MM.1S (cell line): ENCODE measurements around the gene HPGDS.
A peak's percentile ranks its signal among the peaks of the same experiment; 100 is the strongest.

ENCODE experiments used
- DNase-seq: peaks from one replicate; pipeline ENCODE4 v3.0.0-alpha.2; 2015
- H2AFZ ChIP-seq: fragments of 300-600 bp; sonication (generic); 2 replicates; pipeline ENCODE4 v1.6.0; 2016; ENCODE audit warnings: antibody characterized with exemption, low read length
- H3F3A ChIP-seq: fragments of 300-600 bp; sonication (generic); 2 replicates; pipeline ENCODE4 v1.6.1; 2016; ENCODE audit warnings: mild to moderate bottlenecking, antibody characterized with exemption, low read length, moderate library complexity, mixed read lengths; ENCODE audit not compliant: insufficient read depth
- H3K27ac ChIP-seq: fragments of 300-600 bp; sonication (generic); 2 replicates; pipeline ENCODE4 v1.5.1; 2016; ENCODE audit warnings: mild to moderate bottlenecking, low read length
- H3K27me3 ChIP-seq: fragments of 300-600 bp; sonication (generic); replicated peaks from 2 replicates; pipeline ENCODE4 v1.6.0; 2016; ENCODE audit warnings: low read length; ENCODE audit not compliant: insufficient read depth
- H3K36me3 ChIP-seq: fragments of 300-600 bp; sonication (generic); replicated peaks from 2 replicates; pipeline ENCODE4 v1.6.1; 2016; ENCODE audit warnings: mild to moderate bottlenecking, low read length, mixed read lengths; ENCODE audit not compliant: insufficient read depth
- H3K4me1 ChIP-seq: fragments of 300-600 bp; sonication (generic); 2 replicates; pipeline ENCODE4 v1.6.1; 2016; ENCODE audit warnings: low read length, mixed read lengths
- H3K4me2 ChIP-seq: fragments of 300-600 bp; sonication (generic); 2 replicates; pipeline ENCODE4 v1.6.0; 2016; ENCODE audit warnings: low read depth, low read length
- H3K4me3 ChIP-seq: fragments of 300-600 bp; sonication (generic); 2 replicates; pipeline ENCODE4 v1.5.1; 2016; ENCODE audit warnings: low read length, mixed read lengths
- H3K79me2 ChIP-seq: fragments of 300-600 bp; sonication (generic); 2 replicates; pipeline ENCODE4 v1.6.1; 2016; ENCODE audit warnings: mixed run types, low read length, mixed read lengths
- H3K9ac ChIP-seq: fragments of 300-600 bp; sonication (generic); 2 replicates; pipeline ENCODE4 v1.6.1; 2016; ENCODE audit warnings: low read length, mixed read lengths
- H3K9me2 ChIP-seq: fragments of 300-600 bp; sonication (generic); replicated peaks from 2 replicates; pipeline ENCODE4 v1.6.1; 2016; ENCODE audit warnings: mild to moderate bottlenecking, low read length, mixed read lengths; ENCODE audit not compliant: insufficient read depth
- H3K9me3 ChIP-seq: fragments of 300-600 bp; sonication (generic); replicated peaks from 2 replicates; pipeline ENCODE4 v1.6.1; 2016; ENCODE audit warnings: mild to moderate bottlenecking, low read length, mixed read lengths; ENCODE audit not compliant: insufficient read depth
- H4K20me1 ChIP-seq: fragments of 300-600 bp; sonication (generic); 2 replicates; pipeline ENCODE4 v1.6.1; 2016; ENCODE audit warnings: mild to moderate bottlenecking, low read length, moderate library complexity, mixed read lengths; ENCODE audit not compliant: insufficient read depth
- EZH2 ChIP-seq: fragments of 300-600 bp; sonication (generic); optimal IDR thresholded peaks from 2 replicates; pipeline ENCODE3; 2017; ENCODE audit warnings: low read depth, mild to moderate bottlenecking, antibody characterized with exemption, low read length, mixed read lengths
- EZH2phosphoT487 ChIP-seq: fragments of 300-600 bp; sonication (generic); IDR thresholded peaks from 2 replicates; pipeline ENCODE4 v1.6.1; 2018; ENCODE audit warnings: antibody characterized with exemption, low read length
- TF ChIP-seq, protein P1 (sequence below): fragments of 300-600 bp; sonication (generic); IDR thresholded peaks from 2 replicates; pipeline ENCODE4 v1.5.1; 2016; ENCODE audit warnings: antibody characterized with exemption, low read length, mixed read lengths

HPGDS gene

DNA sequence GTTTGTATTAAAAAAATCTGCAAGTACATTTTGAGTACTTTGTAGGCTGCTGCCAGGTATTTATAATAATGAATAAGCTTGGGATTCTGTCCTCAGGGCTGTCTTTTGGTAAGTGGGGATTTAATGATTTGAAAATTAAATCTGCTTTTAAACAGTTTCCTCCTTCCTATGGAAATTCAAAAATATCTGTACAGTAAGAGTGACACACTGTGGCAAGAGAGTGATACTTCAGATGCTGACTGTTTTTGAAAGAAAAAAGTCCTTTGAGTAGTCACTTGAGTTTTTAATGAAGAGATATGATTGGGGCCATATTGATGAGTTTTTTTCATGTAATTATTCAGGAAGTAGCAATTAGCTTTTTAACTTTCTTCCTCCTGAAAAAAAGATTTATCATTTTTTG, 85.8 kb downstream of the HPGDS start:
- no peaks in the 10 kb centered on the region for H3K36me3 ChIP-seq
- H3K27ac ChIP-seq = no peak overlapping the region
- H3F3A ChIP-seq = no peaks in the 10 kb centered on the region
- no peaks in the 10 kb centered on the region for H4K20me1 ChIP-seq
- H3K27me3 ChIP-seq = no peaks in the 10 kb centered on the region
- DNase-seq = peak; percentile 17
- H3K9ac ChIP-seq = no peak overlapping the region
- TF ChIP-seq EZH2phosphoT487 (no peak), EZH2 (no peak)
- TF ChIP-seq, protein P1, sequence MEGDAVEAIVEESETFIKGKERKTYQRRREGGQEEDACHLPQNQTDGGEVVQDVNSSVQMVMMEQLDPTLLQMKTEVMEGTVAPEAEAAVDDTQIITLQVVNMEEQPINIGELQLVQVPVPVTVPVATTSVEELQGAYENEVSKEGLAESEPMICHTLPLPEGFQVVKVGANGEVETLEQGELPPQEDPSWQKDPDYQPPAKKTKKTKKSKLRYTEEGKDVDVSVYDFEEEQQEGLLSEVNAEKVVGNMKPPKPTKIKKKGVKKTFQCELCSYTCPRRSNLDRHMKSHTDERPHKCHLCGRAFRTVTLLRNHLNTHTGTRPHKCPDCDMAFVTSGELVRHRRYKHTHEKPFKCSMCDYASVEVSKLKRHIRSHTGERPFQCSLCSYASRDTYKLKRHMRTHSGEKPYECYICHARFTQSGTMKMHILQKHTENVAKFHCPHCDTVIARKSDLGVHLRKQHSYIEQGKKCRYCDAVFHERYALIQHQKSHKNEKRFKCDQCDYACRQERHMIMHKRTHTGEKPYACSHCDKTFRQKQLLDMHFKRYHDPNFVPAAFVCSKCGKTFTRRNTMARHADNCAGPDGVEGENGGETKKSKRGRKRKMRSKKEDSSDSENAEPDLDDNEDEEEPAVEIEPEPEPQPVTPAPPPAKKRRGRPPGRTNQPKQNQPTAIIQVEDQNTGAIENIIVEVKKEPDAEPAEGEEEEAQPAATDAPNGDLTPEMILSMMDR = no peak; the same call in 1 of the 2 replicates
- H3K4me3 ChIP-seq = no peak overlapping the region
- H3K9me3 ChIP-seq = no peaks in the 10 kb centered on the region
- no peaks in the 10 kb centered on the region for H3K79me2 ChIP-seq
- H3K4me1 ChIP-seq = no peaks in the 10 kb centered on the region
- H3K4me2 ChIP-seq = no peak overlapping the region
- H2AFZ ChIP-seq = no peak overlapping the region
- H3K9me2 ChIP-seq = no peaks in the 10 kb centered on the region

DNA sequence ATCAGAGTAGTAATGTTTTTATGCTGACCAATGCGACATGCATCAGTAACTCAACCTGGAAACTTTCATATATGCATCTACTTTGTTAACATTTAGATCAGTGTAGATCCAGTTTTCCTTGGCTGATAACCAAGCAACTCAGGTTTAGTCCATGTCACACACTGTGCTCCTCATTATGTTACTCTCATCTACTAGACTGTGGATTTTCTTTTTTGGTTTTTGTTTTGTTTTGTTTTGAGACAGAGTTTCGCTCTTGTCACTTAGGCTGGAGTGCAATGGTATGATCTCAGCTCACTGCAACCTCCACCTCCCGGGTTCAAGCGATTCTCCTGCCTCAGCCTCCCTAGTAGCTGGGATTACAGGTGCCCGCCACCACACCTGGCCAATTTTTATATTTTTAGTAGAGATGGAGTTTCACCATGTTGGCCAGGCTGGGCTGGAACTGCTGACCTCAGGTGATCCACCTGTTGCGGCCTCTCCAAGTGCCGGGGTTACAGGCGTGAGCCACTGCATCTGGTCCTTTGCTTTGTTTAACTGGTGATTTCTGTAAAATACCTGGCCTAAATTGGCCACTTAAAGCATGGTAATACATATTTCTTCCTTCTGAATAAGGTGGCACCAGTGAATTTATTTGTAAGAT, 86.4 kb downstream of the HPGDS start:
- Histone ChIP-seq H3K9ac (no peak overlapping the region), H3F3A (no peaks in the 10 kb centered on the region), H3K79me2 (no peaks in the 10 kb centered on the region), H4K20me1 (no peaks in the 10 kb centered on the region), H3K4me1 (no peaks in the 10 kb centered on the region), H3K4me3 (no peak overlapping the region), H3K4me2 (no peak overlapping the region), H3K9me2 (no peaks in the 10 kb centered on the region), H3K27ac (no peak overlapping the region), H3K27me3 (no peaks in the 10 kb centered on the region), H3K9me3 (no peaks in the 10 kb centered on the region), H3K36me3 (no peaks in the 10 kb centered on the region; the same call in 1 of the 2 replicates), H2AFZ (no peak overlapping the region)
- TF ChIP-seq EZH2 (no peak), EZH2phosphoT487 (no peak)
- TF ChIP-seq, protein P1 = no peak
- DNase-seq = no peak

DNA sequence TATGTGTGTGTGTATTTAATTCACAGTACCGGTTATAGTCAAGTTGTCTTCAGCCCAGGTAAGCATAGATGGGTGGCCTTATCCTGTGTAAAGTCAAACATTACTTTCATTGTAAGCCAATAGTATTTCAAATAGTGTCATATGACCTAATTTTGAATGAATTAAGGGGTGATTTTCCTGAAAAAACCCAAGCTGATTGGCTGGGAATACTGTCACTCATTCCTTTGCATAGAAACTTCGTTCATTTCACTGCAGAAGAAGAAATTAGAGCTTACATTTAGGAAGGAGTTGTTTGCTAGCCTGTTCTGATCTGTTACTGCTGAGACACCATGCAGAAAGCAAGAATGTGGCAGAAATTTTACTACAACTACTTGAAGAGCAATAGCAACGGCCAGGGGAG, 89.6 kb downstream of the HPGDS start:
- Histone ChIP-seq H4K20me1 (no peaks in the 10 kb centered on the region), H2AFZ (no peak overlapping the region), H3K9ac (no peak overlapping the region), H3K9me3 (no peaks in the 10 kb centered on the region), H3F3A (no peaks in the 10 kb centered on the region), H3K4me2 (no peak overlapping the region), H3K36me3 (peaks cover 4% of the 10 kb centered on the region; the same call in 1 of the 2 replicates), H3K79me2 (no peaks in the 10 kb centered on the region), H3K9me2 (no peaks in the 10 kb centered on the region), H3K27ac (no peak overlapping the region), H3K27me3 (no peaks in the 10 kb centered on the region), H3K4me1 (no peaks in the 10 kb centered on the region), H3K4me3 (no peak overlapping the region)
- TF ChIP-seq, protein P1 = no peak
- TF ChIP-seq EZH2 (no peak), EZH2phosphoT487 (no peak)
- DNase-seq = no peak
